H9 (cell line): ENCODE data around the gene CLEC16A. TPM values are rescaled to one million over a fixed set of nuclear protein-coding genes. Genes with fewer than 3 reads are reported as not detected.

Source experiments
- DNase-seq: peaks from one replicate; pipeline ENCODE4 v3.0.0-alpha.2; 2017
- H2AFZ ChIP-seq: one replicate; pipeline ENCODE4 v1.6.1; 2013; ENCODE audit warnings: mild to moderate bottlenecking, low read length, control low read depth, moderate library complexity
- H2AK5ac ChIP-seq: 2 replicates; pipeline ENCODE4 v1.6.1; 2013; ENCODE audit warnings: low read length, control low read depth, mixed read lengths; ENCODE audit not compliant: insufficient read length
- H2BK120ac ChIP-seq: one replicate; pipeline ENCODE4 v1.6.1; 2013; ENCODE audit warnings: low read depth, mild to moderate bottlenecking, low read length, control low read depth, inconsistent platforms; ENCODE audit not compliant: poor library complexity, severe bottlenecking
- H2BK12ac ChIP-seq: 2 replicates; pipeline ENCODE4 v1.6.1; 2013; ENCODE audit warnings: low read length, control low read depth, mixed read lengths, low read depth; ENCODE audit not compliant: insufficient read length
- H2BK15ac ChIP-seq: 2 replicates; pipeline ENCODE4 v1.6.1; 2013; ENCODE audit warnings: low read depth, low read length, control low read depth
- H2BK20ac ChIP-seq: one replicate; pipeline ENCODE4 v1.6.1; 2013; ENCODE audit warnings: low read depth, mild to moderate bottlenecking, low read length, control low read depth, inconsistent platforms; ENCODE audit not compliant: poor library complexity, severe bottlenecking
- H2BK5ac ChIP-seq: 2 replicates; pipeline ENCODE4 v1.6.1; 2013; ENCODE audit warnings: low read length, control low read depth, mixed read lengths; ENCODE audit not compliant: insufficient read length
- H3K14ac ChIP-seq: 2 replicates; pipeline ENCODE4 v1.6.1; 2013; ENCODE audit warnings: low read length, control low read depth; ENCODE audit not compliant: insufficient read depth
- H3K18ac ChIP-seq: 2 replicates; pipeline ENCODE4 v1.6.1; 2013; ENCODE audit warnings: low read depth, mild to moderate bottlenecking, mixed read lengths, low read length, control low read depth; ENCODE audit not compliant: insufficient read length
- H3K23ac ChIP-seq: 2 replicates; pipeline ENCODE4 v1.6.1; 2013; ENCODE audit warnings: low read length, control low read depth, mixed read lengths, low read depth; ENCODE audit not compliant: insufficient read length
- H3K23me2 ChIP-seq: 2 replicates; pipeline ENCODE4 v1.6.1; 2013; ENCODE audit warnings: low read depth, mild to moderate bottlenecking, mixed read lengths, low read length, control low read depth; ENCODE audit not compliant: insufficient read length, poor library complexity, severe bottlenecking
- H3K27ac ChIP-seq: 2 replicates; pipeline ENCODE4 v1.5.1; 2013; ENCODE audit warnings: low read length, control low read depth, mixed read lengths, low read depth; ENCODE audit not compliant: insufficient read length
- H3K27me3 ChIP-seq: 2 replicates; pipeline ENCODE4 v1.6.1; 2013; ENCODE audit warnings: low read length, control low read depth, inconsistent platforms; ENCODE audit not compliant: insufficient read depth
- H3K4ac ChIP-seq: 2 replicates; pipeline ENCODE4 v1.6.1; 2013; ENCODE audit warnings: low read depth, mild to moderate bottlenecking, control low read depth, inconsistent platforms, low read length, moderate library complexity
- H3K4me1 ChIP-seq: 2 replicates; pipeline ENCODE4 v1.6.1; 2013; ENCODE audit warnings: low read length, control low read depth, inconsistent platforms; ENCODE audit not compliant: insufficient read depth
- H3K4me2 ChIP-seq: 2 replicates; pipeline ENCODE4 v1.6.1; 2013; ENCODE audit warnings: low read length, control low read depth, mixed read lengths; ENCODE audit not compliant: insufficient read length, insufficient read depth
- H3K56ac ChIP-seq: 2 replicates; pipeline ENCODE4 v1.6.1; 2013; ENCODE audit warnings: low read depth, mild to moderate bottlenecking, mixed read lengths, low read length, control low read depth; ENCODE audit not compliant: insufficient read length
- H3K79me1 ChIP-seq: 2 replicates; pipeline ENCODE4 v1.6.1; 2013; ENCODE audit warnings: low read depth, mild to moderate bottlenecking, moderate library complexity, low read length, control low read depth, inconsistent platforms; ENCODE audit not compliant: insufficient read depth, poor library complexity, severe bottlenecking
- H3K79me2 ChIP-seq: 2 replicates; pipeline ENCODE4 v1.6.1; 2013; ENCODE audit warnings: low read length, control low read depth, inconsistent platforms; ENCODE audit not compliant: insufficient read depth
- H3K9ac ChIP-seq: 2 replicates; pipeline ENCODE4 v1.6.1; 2013; ENCODE audit warnings: low read length, control low read depth, mixed read lengths; ENCODE audit not compliant: insufficient read length; ENCODE audit errors: extremely low read depth
- H3K9me3 ChIP-seq: one replicate; pipeline ENCODE4 v1.6.1; 2013; ENCODE audit warnings: low read depth, low read length, inconsistent platforms; ENCODE audit not compliant: control insufficient read depth
- H3T11ph ChIP-seq: one replicate; pipeline ENCODE4 v1.6.1; 2013; ENCODE audit warnings: mild to moderate bottlenecking, low read length, control low read depth, inconsistent platforms
- H4K20me1 ChIP-seq: one replicate; pipeline ENCODE4 v1.6.1; 2013; ENCODE audit not compliant: control insufficient read depth, insufficient read length, insufficient read depth
- H4K5ac ChIP-seq: 2 replicates; pipeline ENCODE4 v1.6.1; 2013; ENCODE audit warnings: low read depth, mild to moderate bottlenecking, mixed read lengths, low read length, control low read depth; ENCODE audit not compliant: insufficient read length
- H4K8ac ChIP-seq: replicated peaks from 2 replicates; pipeline ENCODE4 v1.6.1; 2013; ENCODE audit warnings: low read length, control low read depth, mixed read lengths, low read depth; ENCODE audit not compliant: insufficient read length
- H4K91ac ChIP-seq: 2 replicates; pipeline ENCODE4 v1.6.1; 2013; ENCODE audit warnings: low read depth, mild to moderate bottlenecking, moderate library complexity, mixed read lengths, low read length, control low read depth; ENCODE audit not compliant: insufficient read length
- H3K27ac Mint-ChIP-seq, 3 experiments: 2 replicates in 2 of 3; 3 replicates in 1 of 3; pipeline ENCODE4 v1.8.0; 2020 to 2021; ENCODE audit warnings: mixed read lengths in 3 of 3, mild to moderate bottlenecking in 1 of 3, moderate library complexity in 1 of 3
- H3K27me3 Mint-ChIP-seq: 2 replicates; pipeline ENCODE4 v1.8.0; 2021; ENCODE audit warnings: low read depth, mild to moderate bottlenecking, moderate library complexity, mixed read lengths
- H3K36me3 Mint-ChIP-seq, 3 experiments: 2 replicates in 2 of 3; 3 replicates in 1 of 3; pipeline ENCODE4 v1.8.0; 2020 to 2021; ENCODE audit warnings: low read depth in 3 of 3, mixed read lengths in 3 of 3; ENCODE audit not compliant: insufficient read depth in 1 of 3
- H3K4me1 Mint-ChIP-seq, 2 experiments: 2 replicates each; pipeline ENCODE4 v1.8.0; 2020; ENCODE audit warnings: mixed read lengths in 2 of 2
- H3K4me3 Mint-ChIP-seq, 2 experiments: 2 replicates in 1 of 2; 3 replicates in 1 of 2; pipeline ENCODE4 v1.8.0; 2020 to 2021; ENCODE audit warnings: mild to moderate bottlenecking in 2 of 2, mixed read lengths in 2 of 2, moderate library complexity in 1 of 2
- H3K9me3 Mint-ChIP-seq, 2 experiments: 2 replicates in 1 of 2; 3 replicates in 1 of 2; pipeline ENCODE4 v1.8.0; 2020; ENCODE audit warnings: mild to moderate bottlenecking in 2 of 2, mixed read lengths in 2 of 2, moderate library complexity in 1 of 2
- CTCF ChIP-seq: fragments of 200-600 bp; sonication (generic); conservative IDR thresholded peaks from 3 replicates; pipeline ENCODE4 v1.8.0; 2021; ENCODE audit warnings: antibody characterized with exemption, mild to moderate bottlenecking
- WGBS: extraction: QIAGEN DNeasy Blood & Tissue Kit; methylation state at CpG from one replicate; pipeline ENCODE4 v1.1.7; 2013; ENCODE audit warnings: missing lambda C conversion rate, low lambda C conversion rate, mixed read lengths; ENCODE audit not compliant: insufficient read length; ENCODE audit errors: extremely low coverage; 5-methylcytosine and 5-hydroxymethylcytosine counted together
- total RNA-seq: library from RNA; stranded (reverse); gene quantifications from 2 replicates; pipeline ENCODE4 v1.2.1, GENCODE V29; 2021

CLEC16A gene
- total RNA-seq, 1 experiment from 2014 or later, result 15.2 TPM

DNA sequence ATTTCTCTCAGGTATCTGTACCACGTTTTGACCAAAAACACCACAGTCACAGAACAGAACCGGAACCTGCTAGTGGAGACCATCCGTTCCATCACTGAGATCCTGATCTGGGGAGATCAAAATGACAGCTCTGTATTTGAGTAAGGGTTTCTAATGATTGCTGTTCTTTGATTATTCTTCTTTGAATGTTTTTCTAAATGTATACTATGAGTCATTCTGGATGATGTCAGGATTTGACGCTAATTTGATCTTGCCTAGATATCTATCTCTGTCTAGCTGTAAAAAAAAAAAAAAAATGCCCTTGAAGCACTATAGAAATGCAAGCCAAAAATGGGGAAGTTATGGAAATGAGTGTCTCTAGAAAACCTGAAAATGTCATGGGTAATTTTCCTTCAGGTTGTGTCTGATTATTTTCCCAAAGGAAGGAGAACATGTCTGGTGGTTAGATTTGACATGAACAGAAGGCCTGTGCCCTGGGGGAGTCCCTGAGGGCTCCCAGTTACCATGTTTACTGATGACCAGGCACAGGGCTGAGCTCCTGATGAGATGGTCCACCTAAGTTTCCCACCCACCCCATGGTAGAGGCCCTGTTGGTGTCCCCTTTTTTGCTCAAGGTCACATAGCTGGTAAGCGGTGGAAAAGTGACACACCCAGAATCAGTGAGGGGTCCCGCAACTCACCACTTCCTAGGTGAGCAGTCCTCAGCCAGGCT is 13.6 kb downstream of the CLEC16A start:
- Histone ChIP-seq H4K20me1 (no peaks in the 10 kb centered on the region), H3K4me1 (0 out of 2 replicates have a peak, but pooled peaks cover 2% of the 10 kb centered on the region), H2BK5ac (no peak overlapping the region), H2BK15ac (no peak overlapping the region), H3K79me1 (peaks cover 3% of the 10 kb centered on the region), H3K23me2 (no peaks in the 10 kb centered on the region), H3K23ac (no peak overlapping the region), H3K27me3 (no peaks in the 10 kb centered on the region), H3K56ac (no peak overlapping the region), H3K4ac (no peak overlapping the region), H4K5ac (no peak overlapping the region), H2BK20ac (no peak overlapping the region), H4K8ac (no peak overlapping the region), H2BK12ac (no peak overlapping the region), H2AFZ (no peak overlapping the region), H2AK5ac (no peak overlapping the region), H3K79me2 (no peaks in the 10 kb centered on the region), H3K14ac (no peak overlapping the region), H3K9me3 (no peaks in the 10 kb centered on the region), H3T11ph (no peak overlapping the region), H2BK120ac (no peak overlapping the region), H3K18ac (no peak overlapping the region), H3K9ac (no peak overlapping the region), H4K91ac (no peak overlapping the region), H3K27ac (no peak overlapping the region), H3K4me2 (no peak overlapping the region)
- H3K9me3 Mint-ChIP-seq, result no peaks in the 10 kb centered on the region
- peaks cover 0 to 4% of the 10 kb centered on the region in 2 experiments; a peak in 2 of 4 replicates for H3K4me1 Mint-ChIP-seq
- no CpG with 5 or more reads among the region's 6 CpGs for WGBS
- H3K27ac Mint-ChIP-seq, result no peak overlapping the region
- no peak overlapping the region for H3K4me3 Mint-ChIP-seq
- TF ChIP-seq CTCF, result no peak
- H3K36me3 Mint-ChIP-seq, result peaks cover 0 to 15% (median 5%) of the 10 kb centered on the region in 3 experiments; a peak in 5 of 7 replicates
- DNase-seq, result no peak
- H3K27me3 Mint-ChIP-seq, result no peaks in the 10 kb centered on the region
